Endothelial cell of umbilical vein (primary cell): Measurements from ENCODE around the gene PSME3IP1. TPM values are rescaled to one million over a fixed set of nuclear protein-coding genes. Genes with fewer than 3 reads are reported as not detected.

ENCODE experiments used
- BruUV-seq: library from RNA; stranded (reverse); fragments of 400-500 nt; replicated peaks from 2 replicates; lab custom pipeline; 2021; lab: Mats Ljungman, UMichigan
- CTCF ChIA-PET: fragments of 300-600, 350-600 bp; sonication (Branson Sonifier 250); formaldehyde crosslinking; loops from one replicate; lab custom pipeline; 2021; ENCODE audit warnings: antibody characterized with exemption, inconsistent platforms; lab: Charles Lee
- POLR2A ChIA-PET: fragments of 300-600, 350-600 bp; sonication (Branson Sonifier 250); formaldehyde crosslinking; loops from one replicate; lab custom pipeline; 2021; ENCODE audit warnings: antibody characterized with exemption, inconsistent platforms; lab: Charles Lee
- DNase-seq: peaks from one replicate; pipeline ENCODE4 v3.0.0-alpha.2; 2011; ENCODE audit warnings: low read depth, low spot score
- FAIRE-seq: peaks from 2 replicates; lab custom pipeline; 2011; peaks lifted over from hg19 to GRCh38; lab: Jason Lieb, UNC
- H2AFZ ChIP-seq: 2 replicates; pipeline ENCODE4 v1.6.0; 2012; ENCODE audit warnings: low read depth, low read length, control low read depth, inconsistent platforms
- H3K27ac ChIP-seq: 2 replicates; pipeline ENCODE4 v1.5.1; 2011; ENCODE audit warnings: low read depth, mild to moderate bottlenecking, control low read depth, low read length, moderate library complexity; ENCODE audit not compliant: insufficient read depth
- H3K27me3 ChIP-seq, 2 experiments: 2 replicates each; pipeline versions ENCODE4 v1.6.0 to v1.6.1; 2011; ENCODE audit warnings: low read length in 2 of 2, mixed read lengths in 1 of 2; ENCODE audit not compliant: control insufficient read depth in 2 of 2, insufficient read depth in 2 of 2
- H3K36me3 ChIP-seq, 2 experiments: 2 replicates in 1 of 2; 3 replicates in 1 of 2; pipeline ENCODE4 v1.5.1; 2011; ENCODE audit warnings: low read length in 2 of 2, mild to moderate bottlenecking in 1 of 2, moderate library complexity in 1 of 2; ENCODE audit not compliant: control insufficient read depth in 2 of 2, insufficient read depth in 2 of 2; ENCODE audit errors: extremely low read depth in 1 of 2
- H3K4me1 ChIP-seq: 3 replicates; pipeline ENCODE4 v1.5.1; 2011; ENCODE audit warnings: mild to moderate bottlenecking, low read length; ENCODE audit not compliant: control insufficient read depth, insufficient read depth; ENCODE audit errors: extremely low read depth
- H3K4me2 ChIP-seq: 2 replicates; pipeline ENCODE4 v1.6.1; 2011; ENCODE audit warnings: low read length, control low read depth, mixed read lengths; ENCODE audit not compliant: insufficient read depth
- H3K4me3 ChIP-seq, 3 experiments: fragments of 200-600 bp in 1 of 3; sonication (generic), shearing (Covaris generic) in 1 of 3; replicated peaks in 1 of 3; 2 replicates each; pipeline ENCODE4 v1.5.1; 2011 to 2016; ENCODE audit warnings: control low read depth in 3 of 3, low read length in 3 of 3, mild to moderate bottlenecking in 2 of 3, inconsistent platforms in 1 of 3, low read depth in 1 of 3, moderate library complexity in 1 of 3; ENCODE audit not compliant: insufficient read depth in 1 of 3
- H3K79me2 ChIP-seq: 2 replicates; pipeline ENCODE4 v1.6.0; 2012; ENCODE audit warnings: low read length, inconsistent platforms; ENCODE audit not compliant: control insufficient read depth, insufficient read depth
- H3K9ac ChIP-seq: replicated peaks from 2 replicates; pipeline ENCODE3; 2011; ENCODE audit warnings: low read length, control low read depth; ENCODE audit not compliant: insufficient read depth; ENCODE audit errors: extremely low read depth
- H3K9me1 ChIP-seq: replicated peaks from 3 replicates; pipeline ENCODE4 v1.6.0; 2011; ENCODE audit warnings: mild to moderate bottlenecking, low read length; ENCODE audit not compliant: control insufficient read depth, insufficient read depth; ENCODE audit errors: extremely low read depth
- H3K9me3 ChIP-seq: replicated peaks from 2 replicates; pipeline ENCODE4 v1.5.1; 2012; ENCODE audit warnings: low read length, inconsistent platforms; ENCODE audit not compliant: control insufficient read depth, insufficient read depth
- H4K20me1 ChIP-seq: replicated peaks from 2 replicates; pipeline ENCODE3; 2011; ENCODE audit warnings: mild to moderate bottlenecking, low read length; ENCODE audit not compliant: control insufficient read depth, insufficient read depth; ENCODE audit errors: extremely low read depth
- EZH2 ChIP-seq: IDR thresholded peaks from 2 replicates; pipeline ENCODE4 v1.6.1; 2012; ENCODE audit warnings: borderline replicate concordance, low read depth, mild to moderate bottlenecking, moderate library complexity, low read length, inconsistent platforms; ENCODE audit not compliant: severe bottlenecking
- GATA2 ChIP-seq: IDR thresholded peaks from 2 replicates; pipeline ENCODE4 v1.7.0; 2011; ENCODE audit warnings: low read depth, mild to moderate bottlenecking, moderate library complexity, mixed read lengths, low read length; ENCODE audit not compliant: insufficient read length, insufficient read depth
- JUN ChIP-seq: IDR thresholded peaks from 2 replicates; pipeline ENCODE4 v1.6.1; 2011; ENCODE audit warnings: borderline replicate concordance, low read depth; ENCODE audit not compliant: insufficient read length, insufficient read depth
- POLR2A ChIP-seq: IDR thresholded peaks from 2 replicates; pipeline ENCODE4 v1.6.1; 2012; ENCODE audit warnings: low read depth, mild to moderate bottlenecking, control low read depth, low read length
- POLR2AphosphoS5 ChIP-seq: IDR thresholded peaks from 2 replicates; pipeline ENCODE4 v1.6.1; 2012; ENCODE audit warnings: low read depth, mild to moderate bottlenecking, control low read depth, low read length, moderate library complexity; ENCODE audit not compliant: insufficient read depth
- dilution Hi-C: fragments of 300-500 bp; cut with MboI; formaldehyde crosslinking; loops from one replicate; pipeline ENCODE4 v1.15.0; 2019; ENCODE audit warnings: low sequenced_read_pairs; ENCODE audit not compliant: extremely low pct_ligation_motif_present
- intact Hi-C: fragments of 100-400 bp; cut with micrococcal nuclease; formaldehyde crosslinking; loops from one replicate; pipeline ENCODE4 v1.10.0; 2022
- polyA plus RNA-seq, 4 experiments: library from polyadenylated mRNA; depleted of rRNA in 3 of 4; stranded (reverse) in 3 of 4; unstranded in 1 of 4; fragments of >200 nt; gene quantifications; 2 replicates each; pipeline versions ENCODE4 v1.2.1 to v1.2.3, GENCODE V29; 2011 to 2012; ENCODE audit warnings: missing spikeins in 1 of 4
- total RNA-seq: library from RNA; stranded (reverse); gene quantifications from 2 replicates; pipeline ENCODE4 v1.2.3, GENCODE V29; 2021
- TF ChIP-seq, protein P1 (sequence below), 2 donors: IDR thresholded peaks; 1 replicate in 1 of 2; 2 replicates in 1 of 2; pipeline ENCODE4 v1.5.1; 2011; ENCODE audit warnings: low read length in 2 of 2, mild to moderate bottlenecking in 2 of 2, moderate library complexity in 2 of 2, control low read depth in 1 of 2, inconsistent platforms in 1 of 2, low read depth in 1 of 2; ENCODE audit not compliant: insufficient read depth in 1 of 2; ENCODE audit errors: extremely low read depth in 1 of 2
- TF ChIP-seq, protein P2 (sequence below): IDR thresholded peaks from 2 replicates; pipeline ENCODE4 v1.6.1; 2011; ENCODE audit not compliant: insufficient read depth, insufficient read length

PSME3IP1 gene
- total and polyA plus RNA-seq, 2 donors (not counting 3 experiments of a cell fraction or from before 2014, with no cell fraction given): 86.2 to 91.8 TPM

DNA sequence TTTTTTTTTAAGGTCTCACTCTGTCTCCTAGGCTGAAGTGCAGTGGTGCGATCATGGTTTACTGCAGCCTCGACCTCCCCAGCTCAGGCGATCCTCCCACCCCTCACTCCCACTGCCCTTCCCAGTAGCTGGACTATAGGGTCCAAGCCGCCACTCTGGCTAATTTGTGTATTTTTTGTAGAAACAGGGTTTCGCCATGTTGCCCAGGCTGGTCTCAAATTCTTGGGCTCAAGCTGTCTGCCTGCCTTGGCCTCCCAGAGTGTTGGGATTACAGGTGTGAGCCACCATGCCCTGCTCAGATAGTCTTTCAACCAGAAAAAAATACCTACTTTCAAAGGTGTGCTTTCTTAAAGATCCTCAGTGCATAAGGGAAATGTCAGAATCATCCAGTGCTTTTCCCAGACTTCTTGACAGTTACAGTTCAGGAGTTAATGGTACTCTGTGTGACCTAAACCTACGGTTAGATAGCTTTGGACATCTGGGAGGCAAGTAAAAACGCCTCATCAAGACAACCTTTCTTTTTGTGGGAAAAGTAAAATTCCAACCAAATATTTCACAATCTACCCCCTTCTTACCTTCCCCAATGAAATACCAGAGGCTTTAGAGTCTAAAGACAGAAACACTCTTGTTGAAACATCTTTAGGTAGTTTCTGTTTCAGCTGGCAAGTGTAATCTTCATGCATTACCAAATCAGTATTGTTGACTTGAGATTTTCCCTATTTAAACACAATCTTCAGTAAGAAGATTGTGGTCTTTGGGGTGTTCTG is 7.1 kb upstream of the PSME3IP1 start:
- BruUV-seq: no TSS peak
- peak overlapping the region; percentile 92 for H3K27ac ChIP-seq
- H4K20me1 ChIP-seq: no peaks in the 10 kb centered on the region
- intact Hi-C loops (no loop called here), dilution Hi-C loops (no loop called here)
- H3K9me1 ChIP-seq: no peaks in the 10 kb centered on the region
- H3K9ac ChIP-seq: no peak overlapping the region
- ChIA-PET CTCF (interaction anchor here (1.1 kb wide), 1 partner anchor 24 kb away, joined by 3 read pairs; no protein-coding TSS in a partner anchor), POLR2A (interaction anchor here (0.7 kb wide), 1 partner anchor 23 kb away, joined by 3 read pairs; no protein-coding TSS in a partner anchor)
- peaks cover 0 to 3% of the 10 kb centered on the region in 2 experiments for H3K36me3 ChIP-seq
- H3K9me3 ChIP-seq: no peaks in the 10 kb centered on the region
- DNase-seq (no peak), FAIRE-seq (no peak)
- peaks cover 89% of the 10 kb centered on the region for H3K79me2 ChIP-seq
- no peak overlapping the region for H2AFZ ChIP-seq
- H3K4me3 ChIP-seq: no peak overlapping the region
- H3K4me1 ChIP-seq: peaks cover 57% of the 10 kb centered on the region
- peak overlapping the region; percentile 92 for H3K4me2 ChIP-seq
- TF ChIP-seq EZH2 (no peak), POLR2A (no peak), GATA2 (no peak), POLR2AphosphoS5 (no peak), JUN (no peak)
- TF ChIP-seq, protein P1, sequence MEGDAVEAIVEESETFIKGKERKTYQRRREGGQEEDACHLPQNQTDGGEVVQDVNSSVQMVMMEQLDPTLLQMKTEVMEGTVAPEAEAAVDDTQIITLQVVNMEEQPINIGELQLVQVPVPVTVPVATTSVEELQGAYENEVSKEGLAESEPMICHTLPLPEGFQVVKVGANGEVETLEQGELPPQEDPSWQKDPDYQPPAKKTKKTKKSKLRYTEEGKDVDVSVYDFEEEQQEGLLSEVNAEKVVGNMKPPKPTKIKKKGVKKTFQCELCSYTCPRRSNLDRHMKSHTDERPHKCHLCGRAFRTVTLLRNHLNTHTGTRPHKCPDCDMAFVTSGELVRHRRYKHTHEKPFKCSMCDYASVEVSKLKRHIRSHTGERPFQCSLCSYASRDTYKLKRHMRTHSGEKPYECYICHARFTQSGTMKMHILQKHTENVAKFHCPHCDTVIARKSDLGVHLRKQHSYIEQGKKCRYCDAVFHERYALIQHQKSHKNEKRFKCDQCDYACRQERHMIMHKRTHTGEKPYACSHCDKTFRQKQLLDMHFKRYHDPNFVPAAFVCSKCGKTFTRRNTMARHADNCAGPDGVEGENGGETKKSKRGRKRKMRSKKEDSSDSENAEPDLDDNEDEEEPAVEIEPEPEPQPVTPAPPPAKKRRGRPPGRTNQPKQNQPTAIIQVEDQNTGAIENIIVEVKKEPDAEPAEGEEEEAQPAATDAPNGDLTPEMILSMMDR (IDR thresholded peaks at IDR 0.05; ENCODE audit: extremely low read depth in 1 of 2, insufficient read depth in 1 of 2, low read depth in 1 of 2, low read length in 2 of 2): no peak
- TF ChIP-seq, protein P2, sequence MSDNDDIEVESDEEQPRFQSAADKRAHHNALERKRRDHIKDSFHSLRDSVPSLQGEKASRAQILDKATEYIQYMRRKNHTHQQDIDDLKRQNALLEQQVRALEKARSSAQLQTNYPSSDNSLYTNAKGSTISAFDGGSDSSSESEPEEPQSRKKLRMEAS: no peak
- no peaks in the 10 kb centered on the region for H3K27me3 ChIP-seq
